ENCODE data around the gene FHOD3.

Gene FHOD3

DNA sequence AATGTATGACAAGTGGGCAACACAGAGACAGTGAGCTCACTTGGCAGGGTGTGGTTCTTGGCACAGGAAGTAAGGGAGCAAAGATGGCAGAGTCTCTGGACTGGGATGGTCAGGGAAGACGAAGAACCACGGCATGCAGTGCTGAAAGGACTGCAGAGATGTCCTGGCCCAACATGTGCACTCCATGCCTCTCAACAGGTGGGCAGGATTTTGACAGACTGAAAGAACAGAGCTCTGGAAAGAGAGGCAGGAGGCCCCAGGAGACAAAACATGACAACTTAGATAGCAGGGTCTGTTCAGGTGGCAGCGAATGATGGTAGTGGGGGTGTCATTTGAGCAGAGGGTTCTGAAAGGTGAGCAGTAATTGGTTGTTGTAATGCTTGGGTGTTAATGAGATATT is 180.3 kb downstream of the FHOD3 start:
- Histone ChIP-seq H3K4me3 (ENCODE audit: low read depth, low read length) (no peak overlapping the region), H3K36me3 (ENCODE audit: control insufficient read depth in 2 of 2, insufficient read depth in 1 of 2, low read length in 2 of 2) (no peaks in the 10 kb centered on the region), H3K4me1 (ENCODE audit: control insufficient read depth, insufficient read depth, low read length) (no peaks in the 10 kb centered on the region), H3K27ac (ENCODE audit: extremely low read depth, low read depth, low read length) (no peak overlapping the region), H3K9me3 (ENCODE audit: control insufficient read depth, insufficient read depth, low read depth, low read length) (no peaks in the 10 kb centered on the region)
- CTCF ChIA-PET = no interaction called here
- POLR2A ChIA-PET = no interaction called here
- TF ChIP-seq SP7 (tag by site-specific recombination; IDR thresholded peaks at IDR 0.05) (no peak), ZNF248 (tag by site-specific recombination; IDR thresholded peaks at IDR 0.05) (no peak), KLF16 (tag by site-specific recombination; IDR thresholded peaks at IDR 0.05) (no peak), MEIS1 (CRISPR knock-in tag; IDR thresholded peaks at IDR 0.05; ENCODE audit: borderline replicate concordance) (no peak), SCRT2 (tag by site-specific recombination; IDR thresholded peaks at IDR 0.05) (peak; percentile 67), SCRT1 (tag by site-specific recombination; IDR thresholded peaks at IDR 0.05; ENCODE audit: borderline replicate concordance) (peak; percentile 73; the same call in 1 of the 2 replicates), ZNF214 (tag by site-specific recombination; IDR thresholded peaks at IDR 0.05; ENCODE audit: borderline replicate concordance) (no peak), ZNF174 (tag by site-specific recombination; IDR thresholded peaks at IDR 0.05) (no peak)
- TF ChIP-seq, protein P1, sequence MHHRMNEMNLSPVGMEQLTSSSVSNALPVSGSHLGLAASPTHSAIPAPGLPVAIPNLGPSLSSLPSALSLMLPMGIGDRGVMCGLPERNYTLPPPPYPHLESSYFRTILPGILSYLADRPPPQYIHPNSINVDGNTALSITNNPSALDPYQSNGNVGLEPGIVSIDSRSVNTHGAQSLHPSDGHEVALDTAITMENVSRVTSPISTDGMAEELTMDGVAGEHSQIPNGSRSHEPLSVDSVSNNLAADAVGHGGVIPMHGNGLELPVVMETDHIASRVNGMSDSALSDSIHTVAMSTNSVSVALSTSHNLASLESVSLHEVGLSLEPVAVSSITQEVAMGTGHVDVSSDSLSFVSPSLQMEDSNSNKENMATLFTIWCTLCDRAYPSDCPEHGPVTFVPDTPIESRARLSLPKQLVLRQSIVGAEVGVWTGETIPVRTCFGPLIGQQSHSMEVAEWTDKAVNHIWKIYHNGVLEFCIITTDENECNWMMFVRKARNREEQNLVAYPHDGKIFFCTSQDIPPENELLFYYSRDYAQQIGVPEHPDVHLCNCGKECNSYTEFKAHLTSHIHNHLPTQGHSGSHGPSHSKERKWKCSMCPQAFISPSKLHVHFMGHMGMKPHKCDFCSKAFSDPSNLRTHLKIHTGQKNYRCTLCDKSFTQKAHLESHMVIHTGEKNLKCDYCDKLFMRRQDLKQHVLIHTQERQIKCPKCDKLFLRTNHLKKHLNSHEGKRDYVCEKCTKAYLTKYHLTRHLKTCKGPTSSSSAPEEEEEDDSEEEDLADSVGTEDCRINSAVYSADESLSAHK (tag by site-specific recombination; IDR thresholded peaks at IDR 0.05) = no peak
- TF ChIP-seq, protein P2, sequence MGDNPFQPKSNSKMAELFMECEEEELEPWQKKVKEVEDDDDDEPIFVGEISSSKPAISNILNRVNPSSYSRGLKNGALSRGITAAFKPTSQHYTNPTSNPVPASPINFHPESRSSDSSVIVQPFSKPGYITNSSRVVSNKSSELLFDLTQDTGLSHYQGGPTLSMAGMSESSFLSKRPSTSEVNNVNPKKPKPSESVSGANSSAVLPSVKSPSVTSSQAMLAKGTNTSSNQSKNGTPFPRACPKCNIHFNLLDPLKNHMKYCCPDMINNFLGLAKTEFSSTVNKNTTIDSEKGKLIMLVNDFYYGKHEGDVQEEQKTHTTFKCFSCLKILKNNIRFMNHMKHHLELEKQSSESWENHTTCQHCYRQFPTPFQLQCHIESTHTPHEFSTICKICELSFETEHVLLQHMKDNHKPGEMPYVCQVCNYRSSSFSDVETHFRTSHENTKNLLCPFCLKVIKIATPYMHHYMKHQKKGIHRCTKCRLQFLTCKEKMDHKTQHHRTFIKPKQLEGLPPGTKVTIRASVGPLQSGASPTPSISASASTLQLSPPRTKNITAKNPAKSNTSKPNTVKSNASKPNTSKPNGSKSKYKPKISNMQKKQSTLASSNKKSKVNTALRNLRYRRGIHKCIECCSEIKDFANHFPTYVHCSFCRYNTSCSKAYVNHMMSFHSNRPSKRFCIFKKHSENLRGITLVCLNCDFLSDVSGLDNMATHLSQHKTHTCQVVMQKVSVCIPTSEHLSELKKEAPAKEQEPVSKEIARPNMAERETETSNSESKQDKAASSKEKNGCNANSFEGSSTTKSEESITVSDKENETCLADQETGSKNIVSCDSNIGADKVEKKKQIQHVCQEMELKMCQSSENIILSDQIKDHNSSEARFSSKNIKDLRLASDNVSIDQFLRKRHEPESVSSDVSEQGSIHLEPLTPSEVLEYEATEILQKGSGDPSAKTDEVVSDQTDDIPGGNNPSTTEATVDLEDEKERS (tag by site-specific recombination; IDR thresholded peaks at IDR 0.05) = no peak
- TF ChIP-seq, protein P3, sequence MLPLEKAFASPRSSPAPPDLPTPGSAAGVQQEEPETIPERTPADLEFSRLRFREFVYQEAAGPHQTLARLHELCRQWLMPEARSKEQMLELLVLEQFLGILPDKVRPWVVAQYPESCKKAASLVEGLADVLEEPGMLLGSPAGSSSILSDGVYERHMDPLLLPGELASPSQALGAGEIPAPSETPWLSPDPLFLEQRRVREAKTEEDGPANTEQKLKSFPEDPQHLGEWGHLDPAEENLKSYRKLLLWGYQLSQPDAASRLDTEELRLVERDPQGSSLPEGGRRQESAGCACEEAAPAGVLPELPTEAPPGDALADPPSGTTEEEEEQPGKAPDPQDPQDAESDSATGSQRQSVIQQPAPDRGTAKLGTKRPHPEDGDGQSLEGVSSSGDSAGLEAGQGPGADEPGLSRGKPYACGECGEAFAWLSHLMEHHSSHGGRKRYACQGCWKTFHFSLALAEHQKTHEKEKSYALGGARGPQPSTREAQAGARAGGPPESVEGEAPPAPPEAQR (tag by site-specific recombination; IDR thresholded peaks at IDR 0.05) = no peak

DNA sequence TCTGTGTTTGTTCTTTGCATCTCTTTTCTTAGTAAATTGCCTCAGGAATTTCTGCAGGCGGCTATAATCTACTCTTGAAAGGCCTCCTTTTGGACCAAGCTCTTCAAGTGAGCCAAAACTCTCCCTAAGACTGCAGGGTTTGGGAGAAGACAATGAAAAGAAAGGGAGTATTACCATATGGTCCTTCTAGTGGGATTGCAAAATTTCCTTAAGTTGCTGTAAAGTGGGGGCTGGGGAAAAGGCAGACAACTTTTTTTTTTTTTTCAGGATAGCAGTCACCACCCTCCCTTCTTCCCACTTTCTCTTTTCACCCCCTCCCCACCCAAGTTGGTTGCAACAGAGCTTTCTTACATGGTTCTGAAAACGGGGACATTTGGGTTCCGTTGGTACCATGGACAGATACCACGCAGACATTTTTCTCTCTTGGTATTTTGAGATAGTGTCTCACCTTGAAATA is 183.7 kb downstream of the FHOD3 start:
- POLR2A ChIA-PET = no interaction called here
- Histone ChIP-seq H3K36me3 (ENCODE audit: control insufficient read depth in 2 of 2, insufficient read depth in 1 of 2, low read length in 2 of 2) (no peaks in the 10 kb centered on the region), H3K9me3 (ENCODE audit: control insufficient read depth, insufficient read depth, low read depth, low read length) (no peaks in the 10 kb centered on the region), H3K27ac (ENCODE audit: extremely low read depth, low read depth, low read length) (no peak overlapping the region), H3K4me1 (ENCODE audit: control insufficient read depth, insufficient read depth, low read length) (no peaks in the 10 kb centered on the region), H3K4me3 (ENCODE audit: low read depth, low read length) (no peak overlapping the region)
- TF ChIP-seq ZNF202 (tag by site-specific recombination; IDR thresholded peaks at IDR 0.05; ENCODE audit: borderline replicate concordance) (no peak), PRDM1 (tag by site-specific recombination; IDR thresholded peaks at IDR 0.05) (0 out of 2 replicates have a peak, but pooled peaks have one; percentile 18)
- TF ChIP-seq, protein P4, sequence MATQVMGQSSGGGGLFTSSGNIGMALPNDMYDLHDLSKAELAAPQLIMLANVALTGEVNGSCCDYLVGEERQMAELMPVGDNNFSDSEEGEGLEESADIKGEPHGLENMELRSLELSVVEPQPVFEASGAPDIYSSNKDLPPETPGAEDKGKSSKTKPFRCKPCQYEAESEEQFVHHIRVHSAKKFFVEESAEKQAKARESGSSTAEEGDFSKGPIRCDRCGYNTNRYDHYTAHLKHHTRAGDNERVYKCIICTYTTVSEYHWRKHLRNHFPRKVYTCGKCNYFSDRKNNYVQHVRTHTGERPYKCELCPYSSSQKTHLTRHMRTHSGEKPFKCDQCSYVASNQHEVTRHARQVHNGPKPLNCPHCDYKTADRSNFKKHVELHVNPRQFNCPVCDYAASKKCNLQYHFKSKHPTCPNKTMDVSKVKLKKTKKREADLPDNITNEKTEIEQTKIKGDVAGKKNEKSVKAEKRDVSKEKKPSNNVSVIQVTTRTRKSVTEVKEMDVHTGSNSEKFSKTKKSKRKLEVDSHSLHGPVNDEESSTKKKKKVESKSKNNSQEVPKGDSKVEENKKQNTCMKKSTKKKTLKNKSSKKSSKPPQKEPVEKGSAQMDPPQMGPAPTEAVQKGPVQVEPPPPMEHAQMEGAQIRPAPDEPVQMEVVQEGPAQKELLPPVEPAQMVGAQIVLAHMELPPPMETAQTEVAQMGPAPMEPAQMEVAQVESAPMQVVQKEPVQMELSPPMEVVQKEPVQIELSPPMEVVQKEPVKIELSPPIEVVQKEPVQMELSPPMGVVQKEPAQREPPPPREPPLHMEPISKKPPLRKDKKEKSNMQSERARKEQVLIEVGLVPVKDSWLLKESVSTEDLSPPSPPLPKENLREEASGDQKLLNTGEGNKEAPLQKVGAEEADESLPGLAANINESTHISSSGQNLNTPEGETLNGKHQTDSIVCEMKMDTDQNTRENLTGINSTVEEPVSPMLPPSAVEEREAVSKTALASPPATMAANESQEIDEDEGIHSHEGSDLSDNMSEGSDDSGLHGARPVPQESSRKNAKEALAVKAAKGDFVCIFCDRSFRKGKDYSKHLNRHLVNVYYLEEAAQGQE (tag by site-specific recombination; IDR thresholded peaks at IDR 0.05) = peak; percentile 87
- CTCF ChIA-PET = interaction anchor here (0.6 kb wide), 3 partner anchors 10 to 1057 kb away, joined by 3 to 4 read pairs (median 4); no protein-coding TSS in a partner anchor
